ENCODE results near the gene PIEZO2.

DNA sequence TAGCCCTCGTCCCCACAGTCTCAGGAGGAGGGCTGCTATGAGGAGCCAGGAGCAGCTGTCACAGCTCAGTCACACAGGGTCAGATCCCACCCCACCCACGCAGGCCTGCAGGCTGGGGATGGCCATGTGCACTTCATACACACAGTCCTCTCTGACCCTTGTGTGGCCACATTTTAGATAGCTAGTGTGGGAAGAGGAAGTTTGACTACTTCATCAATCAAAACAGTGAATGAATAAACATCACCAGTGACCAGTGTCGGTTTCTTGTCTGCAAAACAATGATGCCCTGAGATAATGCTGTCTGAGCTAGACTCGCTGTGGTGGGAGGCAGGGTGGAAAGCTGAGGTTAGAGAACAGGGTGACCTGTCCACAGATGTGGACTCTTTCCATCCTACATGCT is 107.1 kb downstream of the PIEZO2 start:
- TF ChIP-seq, protein P1, sequence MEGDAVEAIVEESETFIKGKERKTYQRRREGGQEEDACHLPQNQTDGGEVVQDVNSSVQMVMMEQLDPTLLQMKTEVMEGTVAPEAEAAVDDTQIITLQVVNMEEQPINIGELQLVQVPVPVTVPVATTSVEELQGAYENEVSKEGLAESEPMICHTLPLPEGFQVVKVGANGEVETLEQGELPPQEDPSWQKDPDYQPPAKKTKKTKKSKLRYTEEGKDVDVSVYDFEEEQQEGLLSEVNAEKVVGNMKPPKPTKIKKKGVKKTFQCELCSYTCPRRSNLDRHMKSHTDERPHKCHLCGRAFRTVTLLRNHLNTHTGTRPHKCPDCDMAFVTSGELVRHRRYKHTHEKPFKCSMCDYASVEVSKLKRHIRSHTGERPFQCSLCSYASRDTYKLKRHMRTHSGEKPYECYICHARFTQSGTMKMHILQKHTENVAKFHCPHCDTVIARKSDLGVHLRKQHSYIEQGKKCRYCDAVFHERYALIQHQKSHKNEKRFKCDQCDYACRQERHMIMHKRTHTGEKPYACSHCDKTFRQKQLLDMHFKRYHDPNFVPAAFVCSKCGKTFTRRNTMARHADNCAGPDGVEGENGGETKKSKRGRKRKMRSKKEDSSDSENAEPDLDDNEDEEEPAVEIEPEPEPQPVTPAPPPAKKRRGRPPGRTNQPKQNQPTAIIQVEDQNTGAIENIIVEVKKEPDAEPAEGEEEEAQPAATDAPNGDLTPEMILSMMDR (IDR thresholded peaks at IDR 0.05 in 4 of 5, conservative IDR thresholded peaks at IDR 0.05 in 1 of 5): no peak
- no peak for TF ChIP-seq POLR2A (IDR thresholded peaks at IDR 0.05)
